GM12878 (cell line): ENCODE measurements around the gene ATG10. TPM values are rescaled to one million over a fixed set of nuclear protein-coding genes. Genes with fewer than 3 reads are reported as not detected.

Experiments used
- ATAC-seq: fragments of 200-7000 bp; cut with Tn5 transposase; 3 replicates; pipeline ENCODE4 v1.9.1; 2020; ENCODE audit warnings: mild to moderate bottlenecking, moderate library complexity
- BruUV-seq: library from RNA; stranded (reverse); fragments of 400-500 nt; replicated peaks from 2 replicates; lab custom pipeline; 2021; lab: Mats Ljungman, UMichigan
- CTCF ChIA-PET: fragments of 300-600 bp; sonication (Branson Sonifier 250); formaldehyde crosslinking; extraction: SDS; loops from one replicate; lab custom pipeline; 2021; ENCODE audit warnings: inconsistent platforms; lab: Yijun Ruan, JAX
- POLR2A ChIA-PET: fragments of 350-600 bp; formaldehyde crosslinking; extraction: SDS; loops from one replicate; lab custom pipeline; 2021; ENCODE audit warnings: inconsistent platforms; lab: Charles Lee
- RAD21 ChIA-PET: fragments of 300-600 bp; sonication (Branson Sonifier 250); formaldehyde crosslinking; loops from one replicate; lab custom pipeline; 2023; ENCODE audit warnings: antibody characterized with exemption; ENCODE audit not compliant: unreplicated experiment; lab: Charles Lee
- SMC1A ChIA-PET: fragments of 300-600 bp; sonication (Branson Sonifier 250); formaldehyde crosslinking; loops from one replicate; lab custom pipeline; 2023; ENCODE audit not compliant: unreplicated experiment, uncharacterized antibody; lab: Charles Lee
- DNase-seq: peaks from one replicate; pipeline ENCODE4 v3.0.0-alpha.2; 2011; ENCODE audit warnings: low read depth, low spot score
- FAIRE-seq: peaks from 3 replicates; lab custom pipeline; 2011; peaks lifted over from hg19 to GRCh38; lab: Jason Lieb, UNC
- H2AFZ ChIP-seq: 2 replicates; pipeline ENCODE4 v1.6.0; 2011; ENCODE audit warnings: low read depth, low read length, control low read depth; ENCODE audit not compliant: control insufficient read depth
- H3K27ac ChIP-seq: 2 replicates; pipeline ENCODE4 v1.5.1; 2011; ENCODE audit warnings: control low read depth; ENCODE audit not compliant: control insufficient read depth, insufficient read depth
- H3K27me3 ChIP-seq, 2 experiments: replicated peaks in 1 of 2; 2 replicates each; pipeline versions ENCODE4 v1.6.0 to v1.6.1; 2011; ENCODE audit warnings: low read length in 1 of 2; ENCODE audit not compliant: control insufficient read depth in 2 of 2, insufficient read depth in 2 of 2
- H3K36me3 ChIP-seq, 2 experiments: 2 replicates each; pipeline ENCODE4 v1.5.1; 2011; ENCODE audit warnings: low read length in 1 of 2; ENCODE audit not compliant: control insufficient read depth in 2 of 2, insufficient read depth in 2 of 2
- H3K4me1 ChIP-seq: 2 replicates; pipeline ENCODE4 v1.6.1; 2011; ENCODE audit warnings: mild to moderate bottlenecking, low read length, moderate library complexity, mixed read lengths; ENCODE audit not compliant: control insufficient read depth, insufficient read depth
- H3K4me2 ChIP-seq: 2 replicates; pipeline ENCODE4 v1.6.0; 2011; ENCODE audit warnings: control low read depth; ENCODE audit not compliant: control insufficient read depth, insufficient read depth
- H3K4me3 ChIP-seq: fragments of 200-600 bp; sonication (generic); 2 replicates; pipeline ENCODE4 v1.5.1; 2016
- H3K79me2 ChIP-seq: 2 replicates; pipeline ENCODE4 v1.6.0; 2011; ENCODE audit warnings: low read length; ENCODE audit not compliant: control insufficient read depth, insufficient read depth
- H3K9ac ChIP-seq: 2 replicates; pipeline ENCODE4 v1.8.0; 2011; ENCODE audit warnings: low read length, control low read depth, mixed read lengths; ENCODE audit not compliant: control insufficient read depth, insufficient read depth
- H3K9me3 ChIP-seq: replicated peaks from 3 replicates; pipeline ENCODE4 v1.5.1; 2011; ENCODE audit warnings: mild to moderate bottlenecking, low read length; ENCODE audit not compliant: control insufficient read depth, insufficient read depth
- H4K20me1 ChIP-seq: 2 replicates; pipeline ENCODE4 v1.6.0; 2011; ENCODE audit not compliant: control insufficient read depth, insufficient read depth
- CBX5 ChIP-seq: sonication (generic); IDR thresholded peaks from 2 replicates; pipeline ENCODE4 v1.6.1; 2016; ENCODE audit warnings: low read depth, moderate library complexity, mild to moderate bottlenecking, inconsistent platforms
- CEBPZ ChIP-seq: fragments of 150-350 bp; IDR thresholded peaks from 2 replicates; pipeline ENCODE4 v1.6.1; 2016; ENCODE audit warnings: low read depth, low read length
- EZH2 ChIP-seq: IDR thresholded peaks from 2 replicates; pipeline ENCODE4 v1.6.1; 2012; ENCODE audit warnings: low read depth, mild to moderate bottlenecking, control low read depth, inconsistent platforms, low read length, borderline replicate concordance; ENCODE audit not compliant: control insufficient read depth
- HDGF ChIP-seq: fragments of 450-650 bp; IDR thresholded peaks from 2 replicates; pipeline ENCODE4 v1.6.1; 2016; ENCODE audit warnings: antibody characterized with exemption
- IRF5 ChIP-seq: fragments of 450-650 bp; IDR thresholded peaks from 2 replicates; pipeline ENCODE4 v1.6.1; 2017; ENCODE audit warnings: borderline replicate concordance
- MTA2 ChIP-seq: fragments of 450-650 bp; IDR thresholded peaks from 2 replicates; pipeline ENCODE4 v1.6.1; 2016; ENCODE audit warnings: low read depth, mild to moderate bottlenecking, moderate library complexity
- NR2C2 ChIP-seq: IDR thresholded peaks from 2 replicates; pipeline ENCODE4 v1.6.1; 2011; ENCODE audit warnings: borderline replicate concordance, low read depth; ENCODE audit not compliant: control insufficient read depth, insufficient read length
- POU2F2 ChIP-seq: IDR thresholded peaks from 3 replicates; pipeline ENCODE4 v1.6.1; 2011; ENCODE audit warnings: low read depth, mild to moderate bottlenecking, low read length, borderline replicate concordance
- SIN3A ChIP-seq: IDR thresholded peaks from 2 replicates; pipeline ENCODE4 v1.6.1; 2012; ENCODE audit warnings: low read depth, low read length, improper control_type of control experiment
- SP1 ChIP-seq: IDR thresholded peaks from one replicate; pipeline ENCODE4 v1.6.1; 2011; ENCODE audit warnings: low read depth, low read length
- SREBF2 ChIP-seq: IDR thresholded peaks from 2 replicates; pipeline ENCODE4 v1.6.1; 2012; ENCODE audit warnings: mild to moderate bottlenecking, low read length
- TCF12 ChIP-seq: IDR thresholded peaks from 2 replicates; pipeline ENCODE4 v1.6.1; 2011; ENCODE audit warnings: low read depth, mild to moderate bottlenecking, low read length
- WRNIP1 ChIP-seq: IDR thresholded peaks from 2 replicates; pipeline ENCODE4 v1.6.1; 2011; ENCODE audit warnings: low read depth, low read length, improper control_type of control experiment, borderline replicate concordance
- ZNF207 ChIP-seq: fragments of 450-650 bp; IDR thresholded peaks from 2 replicates; pipeline ENCODE4 v1.6.1; 2014; ENCODE audit warnings: antibody characterized with exemption, mild to moderate bottlenecking, borderline replicate concordance
- ZNF384 ChIP-seq: IDR thresholded peaks from 2 replicates; pipeline ENCODE4 v1.6.1; 2012; ENCODE audit warnings: low read depth, mild to moderate bottlenecking, low read length, improper control_type of control experiment, borderline replicate concordance
- WGBS: methylation state at CpG from one replicate; pipeline ENCODE4 v1.1.6; 2016; ENCODE audit warnings: low lambda C conversion rate; ENCODE audit not compliant: insufficient replicate concordance, insufficient coverage; ENCODE audit errors: missing lambda C conversion rate; 5-methylcytosine and 5-hydroxymethylcytosine counted together
- in situ Hi-C: fragments of 300-500 bp; cut with MboI; formaldehyde crosslinking; loops from 9 replicates; pipeline ENCODE4 v1.14.3; 2018; ENCODE audit warnings: mixed read lengths
- intact Hi-C: fragments of 100-400 bp; cut with micrococcal nuclease; formaldehyde crosslinking; loops from one replicate; pipeline ENCODE4 v1.14.2; 2022; ENCODE audit not compliant: unreplicated experiment
- polyA plus RNA-seq, 11 experiments: library from polyadenylated mRNA; depleted of rRNA in 4 of 11; unstranded in 6 of 11; stranded (reverse) in 5 of 11; fragments of >200 nt; fragmentation: Nextera tagmentation in 4 of 11; fragmentation: Illumina TruSeq in 1 of 11; extraction: Ambion mirVana in 4 of 11; extraction: Trizol in 1 of 11; gene quantifications; 1 replicate in 1 of 11; 2 replicates in 10 of 11; pipeline versions ENCODE4 v1.2.1 to v1.2.3, GENCODE V29; 2011 to 2016; ENCODE audit warnings: inconsistent platforms in 2 of 11, missing spikeins in 2 of 11, low read depth in 1 of 11
- total RNA-seq, 4 experiments: library from RNA; depleted of rRNA in 3 of 4; stranded (reverse); fragments of >200 nt in 3 of 4; fragmentation: Illumina TruSeq in 1 of 4; extraction: Trizol in 1 of 4; gene quantifications; 2 replicates each; pipeline versions ENCODE4 v1.2.1 to v1.2.3, GENCODE V29; 2013 to 2021
- TF ChIP-seq, protein P1 (sequence below): fragments of 450-650 bp; IDR thresholded peaks from 2 replicates; pipeline ENCODE4 v1.6.1; 2014; ENCODE audit warnings: mild to moderate bottlenecking

ATG10 gene
- total and polyA plus RNA-seq, 10 of the 15 experiments (the other 5 are each of a cell fraction or from before 2014, with no cell fraction given), result 3.8 to 14.4 (median 6.5) TPM

- ChIA-PET CTCF (no interaction called here), RAD21 (no interaction called here), SMC1A (no interaction called here), POLR2A (interaction anchor here (1.3 kb wide), 1 partner anchor 12 kb away, joined by 4 read pairs; the partner anchor contains the start of gene RPS23)
- no peak for DNase-seq
- in situ Hi-C loops (no loop called here), intact Hi-C loops (no loop called here)
- Histone ChIP-seq H3K27me3 (no peaks in the 10 kb centered on the region), H2AFZ (no peak overlapping the region), H3K4me2 (no peak overlapping the region), H4K20me1 (no peaks in the 10 kb centered on the region), H3K36me3 (no peaks in the 10 kb centered on the region), H3K79me2 (no peaks in the 10 kb centered on the region), H3K4me3 (no peak overlapping the region), H3K27ac (no peak overlapping the region), H3K9me3 (no peaks in the 10 kb centered on the region), H3K9ac (no peak overlapping the region), H3K4me1 (no peaks in the 10 kb centered on the region)
- BruUV-seq, result no TSS peak
- WGBS, result 78% methylated on average over 6 of the region's 6 CpGs
- no peak for FAIRE-seq
- ATAC-seq, result no peak
- TF ChIP-seq SREBF2, result no peak
- no peak for TF ChIP-seq TCF12
- no peak for TF ChIP-seq IRF5
- TF ChIP-seq CEBPZ, result no peak
- no peak for TF ChIP-seq ZNF207
- TF ChIP-seq WRNIP1, result no peak
- TF ChIP-seq HDGF, result no peak
- no peak for TF ChIP-seq CBX5
- TF ChIP-seq SIN3A, result no peak
- no peak for TF ChIP-seq ZNF384
- no peak for TF ChIP-seq NR2C2
- TF ChIP-seq EZH2, result no peak
- TF ChIP-seq MTA2, result no peak
- TF ChIP-seq, protein P1, sequence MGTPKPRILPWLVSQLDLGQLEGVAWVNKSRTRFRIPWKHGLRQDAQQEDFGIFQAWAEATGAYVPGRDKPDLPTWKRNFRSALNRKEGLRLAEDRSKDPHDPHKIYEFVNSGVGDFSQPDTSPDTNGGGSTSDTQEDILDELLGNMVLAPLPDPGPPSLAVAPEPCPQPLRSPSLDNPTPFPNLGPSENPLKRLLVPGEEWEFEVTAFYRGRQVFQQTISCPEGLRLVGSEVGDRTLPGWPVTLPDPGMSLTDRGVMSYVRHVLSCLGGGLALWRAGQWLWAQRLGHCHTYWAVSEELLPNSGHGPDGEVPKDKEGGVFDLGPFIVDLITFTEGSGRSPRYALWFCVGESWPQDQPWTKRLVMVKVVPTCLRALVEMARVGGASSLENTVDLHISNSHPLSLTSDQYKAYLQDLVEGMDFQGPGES, result no peak
- TF ChIP-seq POU2F2, result no peak
- TF ChIP-seq SP1, result no peak
These were observed 319.1 kb downstream of the ATG10 start for GRCh38 chr5:82290908-82291307.
